DMS79 treated with DMSO at 0.1 percent for 48 hours (cell line): ENCODE data around the gene PSMD5.

ENCODE experiments used
- DNase-seq: peaks from one replicate; lab custom pipeline; 2025; lab: John Stamatoyannopoulos, UW

Gene PSMD5

DNA sequence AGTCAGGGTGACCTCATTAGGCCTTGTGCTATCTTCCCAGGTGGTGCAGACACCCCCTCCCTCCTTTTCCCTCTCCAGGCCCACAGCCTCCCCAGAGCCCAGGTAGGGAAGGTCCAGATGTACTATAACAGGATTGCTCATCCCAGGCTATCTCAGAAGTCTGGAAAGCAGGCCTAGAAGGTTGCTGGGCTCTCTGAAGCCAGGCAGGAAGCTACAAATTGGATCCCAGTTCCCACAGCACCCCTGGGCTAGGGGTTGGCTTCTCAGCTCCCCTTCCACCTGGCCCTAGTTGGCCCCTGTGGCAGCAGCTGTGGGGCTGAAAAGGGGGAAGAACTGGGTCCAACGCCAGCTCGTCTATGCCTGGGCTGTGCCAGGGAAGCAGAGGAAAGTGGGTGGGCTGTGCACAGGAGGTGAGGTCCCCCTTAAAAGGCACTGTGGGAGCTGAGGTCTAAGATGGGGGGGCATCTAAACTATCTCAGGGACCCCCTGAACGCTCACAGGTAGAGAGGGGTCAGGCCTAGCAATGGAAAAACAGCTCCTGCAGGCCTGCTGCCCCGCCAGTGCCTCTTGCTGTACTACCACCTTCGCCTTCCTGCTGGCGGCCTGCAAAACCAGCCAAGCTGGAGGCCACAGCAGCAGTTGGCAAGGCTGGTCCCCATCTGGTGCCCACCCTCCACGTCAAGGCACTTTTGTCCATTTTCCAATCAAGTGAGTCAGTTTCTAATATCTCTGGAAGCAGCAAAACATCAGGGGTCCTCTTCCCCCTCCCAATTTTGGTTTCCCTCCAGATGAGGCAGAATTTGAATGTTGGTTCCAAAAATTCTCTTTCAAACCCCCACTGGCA is 13.3 kb upstream of the PSMD5 start:
- DNase-seq: no peak

DNA sequence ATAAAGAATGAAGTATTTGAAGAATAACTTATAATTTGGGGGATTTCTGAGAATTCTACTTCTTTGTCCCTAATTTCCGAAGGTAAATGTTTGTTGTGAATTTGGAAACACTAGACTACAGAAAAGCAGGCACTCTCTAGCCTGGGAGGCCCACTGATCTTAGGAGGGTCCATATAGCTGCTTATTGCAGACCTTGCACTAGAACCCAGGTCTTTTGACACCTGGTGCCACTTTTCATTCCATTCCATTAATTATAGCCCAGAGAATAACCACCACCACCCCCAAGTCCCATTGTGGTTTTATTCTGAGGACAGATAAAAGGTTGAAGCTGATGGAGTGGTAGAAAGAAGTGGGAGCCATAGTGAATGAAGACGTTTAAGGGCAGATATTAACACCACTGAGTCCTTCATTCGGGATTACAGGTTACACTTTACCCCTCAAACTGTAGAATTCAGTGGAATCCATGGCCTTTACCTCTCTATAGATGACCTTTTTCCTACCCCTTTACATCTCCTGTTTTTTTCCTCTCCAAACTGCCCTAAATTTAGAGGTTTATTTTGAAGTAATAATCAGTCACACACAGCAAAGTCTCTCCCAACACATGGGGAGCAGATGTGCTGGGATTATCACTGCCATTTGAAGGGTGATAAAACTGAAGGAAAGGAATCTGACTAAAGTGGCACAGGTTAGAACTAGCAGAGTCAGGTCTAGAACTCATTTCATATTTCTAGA is 12.0 kb upstream of the PSMD5 start:
- no peak for DNase-seq

DNA sequence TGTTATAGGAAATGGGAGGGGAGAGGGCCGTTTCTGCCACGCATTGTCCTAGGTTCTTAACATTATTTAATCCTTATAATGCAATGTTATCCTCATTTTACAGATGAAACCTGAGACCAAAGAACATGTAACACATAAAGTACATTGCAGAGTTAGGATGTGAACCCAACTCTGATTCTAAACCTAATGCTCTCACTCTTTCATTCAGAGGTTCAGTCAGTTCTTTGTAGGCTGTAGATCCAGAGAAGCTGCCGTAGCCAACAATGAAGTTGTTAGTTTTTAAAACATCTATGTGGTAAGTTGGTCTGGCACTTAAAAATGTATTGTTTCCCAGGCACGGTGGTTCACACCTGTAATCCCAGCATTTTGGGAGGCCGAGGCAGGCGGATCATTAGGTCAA is 10.5 kb upstream of the PSMD5 start:
- DNase-seq: no peak

DNA sequence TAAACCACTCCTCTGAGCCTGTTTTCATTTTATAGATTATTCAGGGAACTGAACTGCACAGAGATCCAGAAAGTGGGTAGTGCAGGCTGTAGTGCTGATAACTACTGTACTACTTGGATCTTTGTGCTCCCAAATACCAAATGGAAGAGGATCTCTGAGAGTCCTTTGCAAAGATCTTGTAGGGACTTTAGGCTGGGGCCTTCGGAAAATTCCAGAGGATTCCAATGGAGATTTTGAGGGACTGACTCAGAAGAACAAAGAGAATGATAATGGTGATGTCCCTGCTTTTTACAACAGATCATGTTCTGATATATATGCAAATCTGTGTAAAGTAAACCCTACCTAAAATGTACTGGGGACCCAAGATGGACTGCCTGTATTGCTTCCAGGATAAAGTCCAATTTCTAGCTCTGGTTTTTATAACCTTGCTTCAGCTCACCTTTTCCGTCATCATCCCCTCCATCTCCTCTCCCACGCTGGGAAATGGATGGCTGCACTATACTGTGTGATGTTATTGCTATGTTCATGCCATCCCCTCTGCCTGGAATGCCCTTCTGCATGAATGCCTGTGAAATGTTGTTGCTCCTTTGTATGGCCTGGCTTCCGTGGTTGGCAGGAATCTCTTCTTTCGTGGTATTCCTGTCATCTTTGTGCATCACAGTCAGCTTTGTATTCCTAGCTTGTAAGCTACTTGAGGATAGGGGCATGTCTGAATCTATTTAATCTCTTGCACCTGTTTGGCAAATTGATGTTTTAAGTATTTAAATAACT is 9.7 kb upstream of the PSMD5 start:
- DNase-seq: no peak

DNA sequence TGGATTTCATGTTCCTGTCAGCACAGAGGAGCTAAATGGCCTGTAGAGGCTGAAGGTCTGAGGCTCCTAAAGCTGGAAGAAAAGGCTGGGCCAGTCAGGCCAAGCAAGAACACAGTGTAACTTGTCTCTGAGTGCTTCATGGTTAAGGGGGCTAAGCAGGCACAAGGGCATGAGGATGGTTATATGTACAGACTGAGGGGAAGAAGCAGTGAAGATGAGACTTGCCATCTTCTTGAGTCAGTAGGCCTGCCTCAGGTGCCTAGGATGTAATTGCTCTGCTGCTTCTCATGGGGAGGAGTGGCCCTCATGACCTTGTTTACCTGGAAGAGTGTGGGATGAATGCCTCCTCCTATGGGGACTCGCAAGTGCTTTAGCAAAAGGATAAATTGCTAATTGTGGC is 8.7 kb upstream of the PSMD5 start:
- DNase-seq: no peak

DNA sequence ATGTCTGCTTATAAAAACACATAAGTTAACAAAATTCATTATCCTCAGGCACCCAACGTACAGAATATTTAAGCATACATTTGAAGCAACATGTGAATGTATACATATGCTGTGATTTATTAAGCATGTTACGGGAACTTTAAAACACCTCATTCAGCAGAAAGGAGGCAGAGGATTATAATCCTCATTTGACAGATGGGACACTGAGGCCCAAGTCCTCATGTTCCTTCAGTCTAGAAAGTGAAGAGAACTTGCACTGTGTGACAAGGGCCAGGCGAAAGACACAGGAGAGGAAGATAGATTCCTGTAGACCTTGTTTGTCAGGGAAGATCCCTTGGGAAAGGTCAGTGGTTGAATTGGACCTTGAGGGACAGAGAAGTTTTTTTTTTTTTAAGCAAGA is 7.6 kb upstream of the PSMD5 start:
- no peak for DNase-seq

DNA sequence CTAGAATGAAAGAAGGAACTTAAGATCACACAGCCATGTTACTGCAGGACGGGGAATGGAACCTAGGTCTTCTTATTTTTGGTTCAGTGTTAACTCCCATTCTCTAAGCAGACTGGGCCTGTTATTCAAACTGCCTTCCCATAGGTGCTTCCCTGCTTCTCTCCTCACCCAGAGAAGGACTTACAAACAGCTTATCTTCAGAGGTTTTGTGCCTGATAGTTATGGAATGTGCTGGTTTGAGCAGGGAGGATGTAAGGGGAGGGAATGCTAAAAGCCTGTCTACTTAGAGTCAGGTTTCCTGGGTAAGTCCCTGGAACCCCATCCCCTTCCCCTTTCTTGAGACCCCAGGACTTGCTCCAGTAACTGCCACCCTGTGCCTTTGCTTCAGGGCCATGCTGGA is 4.2 kb upstream of the PSMD5 start:
- DNase-seq: no peak

DNA sequence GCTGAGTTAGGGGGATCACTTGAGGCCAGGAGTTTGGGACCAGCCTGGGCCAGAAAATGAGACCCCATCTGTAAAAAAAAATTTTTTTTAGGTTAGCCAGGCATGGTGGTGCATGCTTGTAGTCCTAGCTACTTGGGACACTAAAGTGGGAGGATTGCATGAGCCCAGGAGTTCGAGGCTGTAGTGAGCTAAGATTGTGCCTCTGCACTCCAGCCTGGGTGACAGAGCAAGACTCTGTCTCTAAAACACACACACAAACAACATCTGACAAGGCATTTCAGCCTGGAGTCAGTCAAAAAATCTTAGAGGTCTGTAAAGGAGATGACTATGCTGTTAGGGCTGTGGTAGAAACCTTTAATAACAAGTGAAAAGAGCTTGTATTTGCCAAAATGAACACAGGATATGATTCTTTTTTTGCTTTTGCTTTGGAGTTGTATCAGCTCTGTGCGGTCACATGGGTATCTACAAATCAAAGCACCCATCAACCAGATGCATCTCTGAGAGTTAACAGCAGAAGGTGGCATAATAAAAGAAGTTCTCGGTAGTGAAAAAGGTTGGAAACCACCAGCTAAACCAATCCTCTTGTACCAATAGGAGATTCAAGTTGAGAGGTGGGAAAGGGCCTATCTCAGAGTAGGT is 3.6 kb upstream of the PSMD5 start:
- DNase-seq: no peak

DNA sequence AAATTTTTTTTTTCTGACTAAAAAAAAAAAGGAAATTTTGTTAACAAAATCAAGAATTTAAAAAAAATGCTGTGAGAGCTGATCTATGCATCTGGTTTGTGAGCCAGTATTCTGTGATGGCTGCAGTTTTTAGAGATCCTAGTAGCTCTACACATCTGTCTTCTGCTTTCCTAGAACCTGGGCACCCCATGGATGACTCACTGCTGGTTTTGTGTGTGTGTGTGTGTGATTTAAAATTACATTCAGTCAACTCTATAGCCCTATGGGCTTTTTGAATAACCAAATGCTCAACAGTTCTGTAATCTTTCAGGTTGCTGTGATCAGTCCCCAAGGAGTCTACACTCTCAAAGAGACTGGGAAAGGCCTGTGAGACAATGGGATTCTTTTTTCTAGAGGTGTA is 2.5 kb upstream of the PSMD5 start:
- no peak for DNase-seq

DNA sequence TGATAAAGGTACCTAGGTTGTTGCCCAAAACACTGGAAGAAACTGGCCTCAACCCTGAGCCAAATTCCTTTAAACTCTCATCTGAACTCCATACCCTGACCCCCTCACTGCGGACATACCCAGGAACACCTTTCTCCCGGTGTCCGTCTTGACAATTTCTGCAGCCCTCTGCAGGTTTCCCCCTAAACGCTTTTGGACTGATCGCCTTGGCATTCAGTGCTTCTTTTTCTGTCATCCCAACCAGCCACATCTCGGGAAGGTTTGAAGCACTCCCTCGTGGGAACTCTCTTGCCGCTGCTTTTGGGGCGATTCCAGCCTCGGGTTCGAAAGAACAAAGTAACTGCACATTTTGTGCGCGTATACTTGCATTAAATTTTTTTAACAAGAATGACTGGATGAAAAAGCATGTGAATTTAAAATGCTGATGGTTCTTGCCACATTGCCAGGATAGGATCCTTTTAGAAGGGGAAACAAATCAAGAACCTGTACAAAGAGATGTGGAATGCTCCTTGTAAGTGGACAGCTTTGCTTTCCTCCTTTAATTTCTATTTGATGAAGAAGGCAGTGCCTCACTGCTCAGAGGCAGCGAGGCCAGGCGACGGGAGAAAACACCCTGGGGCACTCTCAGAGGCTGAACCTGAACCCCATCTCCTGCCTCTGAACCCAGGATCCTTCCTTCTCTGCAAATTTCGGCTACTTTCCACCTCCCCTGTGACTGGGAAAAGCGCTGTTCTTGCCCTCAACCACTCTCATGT is 615 bp downstream of the PSMD5 start:
- DNase-seq: peak; percentile 51

DNA sequence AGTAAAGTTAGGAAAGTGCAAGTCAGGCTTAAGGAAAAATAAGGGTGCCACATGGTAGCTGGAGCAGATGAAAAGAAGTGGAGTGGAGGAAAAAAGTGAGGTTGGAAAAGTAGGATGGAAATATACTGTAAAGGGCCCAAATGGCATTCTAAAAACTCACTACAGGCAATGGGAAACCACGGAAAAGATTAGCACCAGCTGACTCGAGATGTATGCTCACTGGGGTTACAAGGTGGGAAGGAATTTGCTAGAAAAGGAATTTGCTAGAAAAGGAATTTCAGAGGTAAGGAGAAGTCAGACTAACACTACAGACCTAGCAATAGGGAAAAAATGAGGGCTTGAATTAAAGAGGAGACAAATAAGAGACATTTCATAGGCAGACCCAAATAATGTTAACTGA is 3.6 kb downstream of the PSMD5 start:
- no peak for DNase-seq

DNA sequence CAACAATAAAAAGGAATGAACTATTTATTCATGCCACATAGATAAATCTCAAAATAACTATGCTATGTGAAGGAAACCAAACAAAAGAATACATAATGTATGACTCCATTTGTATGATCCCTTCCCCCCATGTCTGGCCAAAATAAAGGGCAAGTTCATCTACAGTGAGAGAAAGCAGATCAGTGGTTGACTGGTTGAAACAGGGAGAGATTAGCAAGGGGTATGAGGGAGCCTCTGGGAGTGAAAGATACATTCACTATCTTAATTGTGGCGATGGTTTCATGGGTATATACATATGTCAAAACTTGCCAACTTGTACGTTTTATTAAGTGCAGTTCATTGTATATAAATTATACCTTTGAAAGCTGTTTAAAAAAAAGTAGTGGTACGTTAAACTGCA is 4.8 kb downstream of the PSMD5 start:
- no peak for DNase-seq

DNA sequence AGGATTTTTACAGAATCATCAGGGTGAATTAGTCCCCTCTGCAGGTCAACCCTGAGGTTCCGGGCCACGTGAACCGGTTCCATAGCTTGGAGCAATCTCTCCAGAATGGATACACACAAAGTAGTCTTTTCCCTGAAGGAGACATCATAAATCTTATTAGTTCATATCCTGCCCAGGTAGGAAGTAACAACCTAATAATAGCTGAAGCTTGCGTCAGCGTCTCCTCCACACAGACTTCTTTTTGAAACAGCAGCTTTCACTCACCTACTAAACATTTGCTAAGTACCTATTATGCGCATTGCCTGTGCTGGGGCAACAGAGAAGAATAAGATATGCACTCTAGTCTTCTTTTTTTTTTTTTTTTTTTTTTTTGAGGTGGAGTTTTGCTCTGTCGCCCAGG is 9.4 kb downstream of the PSMD5 start:
- DNase-seq: no peak

DNA sequence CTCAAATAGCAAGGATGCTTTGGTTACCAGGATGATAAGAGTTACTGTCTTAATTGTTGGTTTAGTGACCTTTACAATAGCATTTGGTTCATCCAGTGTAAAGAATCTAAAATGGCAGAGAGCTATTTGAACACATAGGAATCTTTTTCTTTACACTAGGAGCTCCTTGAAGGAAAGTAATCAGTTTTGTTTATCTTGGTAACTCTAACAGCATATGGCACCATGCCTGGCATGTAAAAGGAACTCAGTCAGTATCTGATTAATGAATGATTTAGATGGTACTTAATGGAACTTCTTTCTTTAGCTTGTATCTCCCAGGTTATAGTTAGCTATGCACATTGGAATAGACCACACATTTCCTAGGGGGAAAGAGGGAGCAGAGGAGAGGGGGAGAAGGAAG is 9.9 kb downstream of the PSMD5 start:
- no peak for DNase-seq

DNA sequence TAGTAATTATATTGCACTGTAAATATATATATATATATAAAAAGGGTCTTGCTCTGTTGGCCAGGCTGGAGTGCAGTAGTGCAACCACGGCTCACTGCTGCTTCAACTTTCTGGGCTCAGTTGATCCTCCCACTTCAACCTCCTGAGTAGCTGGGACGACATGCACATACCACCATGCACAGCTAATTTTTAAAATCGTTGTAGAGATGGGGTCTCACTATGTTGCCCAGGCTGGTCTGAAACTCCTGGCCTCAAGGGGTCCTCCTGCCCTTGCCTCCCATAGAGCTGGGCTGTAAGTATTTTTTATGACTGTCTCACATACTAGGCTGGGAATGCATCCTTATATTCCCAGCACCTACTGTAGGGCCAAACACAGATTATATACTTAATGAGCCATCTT is 11.9 kb downstream of the PSMD5 start:
- DNase-seq: no peak

DNA sequence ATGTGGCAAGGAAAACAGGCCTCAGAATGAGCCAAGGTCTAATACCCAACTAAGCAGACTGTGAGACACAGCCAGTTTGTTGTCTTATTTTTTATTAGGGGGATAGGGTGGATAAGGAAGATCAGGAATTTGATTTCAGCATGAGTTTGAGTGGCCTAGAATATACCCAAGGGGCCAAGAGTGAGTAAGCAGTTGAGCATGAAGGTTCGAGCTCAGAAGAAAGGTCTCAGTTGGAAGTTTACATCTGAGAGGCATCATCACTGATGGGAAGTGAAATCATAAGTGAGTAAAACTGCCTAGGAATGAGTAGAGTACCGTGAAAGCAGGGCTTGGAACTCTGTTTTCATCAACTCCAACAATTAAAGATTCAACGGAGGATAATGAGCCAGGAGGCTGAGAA is 12.6 kb downstream of the PSMD5 start:
- no peak for DNase-seq

DNA sequence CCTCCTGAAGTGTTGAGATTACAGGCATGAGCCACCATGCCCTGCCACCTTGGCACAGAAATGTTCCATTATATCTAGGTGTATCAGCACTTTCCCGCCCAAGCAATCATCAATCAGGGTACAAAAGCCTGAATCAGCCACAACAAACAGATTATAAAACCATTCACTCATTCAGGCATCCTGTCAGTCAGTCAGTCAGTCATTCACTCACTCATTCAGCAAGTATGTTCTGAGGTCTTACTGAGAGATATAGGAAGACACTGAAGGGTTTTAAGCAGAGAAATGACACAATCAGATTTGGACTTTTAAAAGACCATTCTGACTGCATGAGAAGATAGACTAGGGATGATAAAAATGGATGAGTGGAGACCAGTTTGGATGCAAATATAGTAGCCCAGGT is 13.1 kb downstream of the PSMD5 start:
- no peak for DNase-seq

DNA sequence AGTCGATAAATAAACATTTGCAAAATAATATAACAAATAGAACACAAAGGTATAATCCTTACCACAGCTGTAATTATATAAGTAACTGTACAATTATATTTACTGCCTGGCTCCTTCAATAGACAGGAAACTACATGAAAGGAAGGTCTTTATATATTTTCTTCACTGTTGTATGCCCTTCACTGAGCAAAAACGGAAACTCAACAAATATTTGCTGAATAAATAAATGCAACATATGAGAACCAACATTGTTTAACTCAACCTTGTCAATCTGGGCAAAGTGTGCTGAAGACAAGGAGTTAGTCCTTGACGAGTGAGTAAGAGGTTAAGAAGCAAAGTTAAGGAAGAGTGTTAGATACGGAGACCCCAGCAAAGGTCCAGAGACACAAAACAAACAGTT is 22.6 kb downstream of the PSMD5 start:
- no peak for DNase-seq

DNA sequence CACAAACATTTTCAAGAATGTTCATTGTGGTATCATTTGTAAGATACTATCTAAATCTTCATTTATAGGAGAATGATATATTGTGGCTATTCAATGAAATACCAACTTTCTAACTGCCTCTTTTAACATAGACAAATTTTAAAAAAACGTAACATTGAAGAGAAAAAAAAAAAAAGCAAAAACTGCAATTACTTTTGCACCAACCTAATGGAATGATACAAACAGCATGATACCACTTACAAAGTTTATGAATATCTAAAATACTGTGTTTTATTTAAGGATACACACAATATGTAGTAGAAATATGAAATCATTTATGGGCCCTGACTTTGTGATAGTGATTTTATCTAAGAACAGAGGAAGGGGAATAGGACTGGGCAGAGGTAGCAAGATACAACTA is 24.1 kb downstream of the PSMD5 start:
- no peak for DNase-seq

DNA sequence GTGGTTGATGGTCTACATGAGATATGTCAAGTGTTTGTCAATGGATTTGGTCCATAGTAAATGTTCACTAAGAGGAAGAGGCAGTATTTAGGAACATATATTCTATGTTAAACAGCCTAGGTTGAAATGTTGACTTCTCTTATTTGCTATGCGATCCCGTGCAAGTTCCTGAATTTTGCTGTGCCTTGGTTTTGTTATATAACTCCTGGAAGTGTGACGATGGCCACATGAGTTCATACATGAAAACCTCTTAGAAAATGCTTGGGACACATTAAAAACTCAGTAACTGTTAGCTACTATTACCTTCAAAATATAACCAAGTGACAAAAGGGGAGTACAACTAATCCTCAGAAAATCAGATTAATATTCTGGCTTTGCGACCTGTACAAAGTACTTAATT is 27.6 kb downstream of the PSMD5 start:
- no peak for DNase-seq

DNA sequence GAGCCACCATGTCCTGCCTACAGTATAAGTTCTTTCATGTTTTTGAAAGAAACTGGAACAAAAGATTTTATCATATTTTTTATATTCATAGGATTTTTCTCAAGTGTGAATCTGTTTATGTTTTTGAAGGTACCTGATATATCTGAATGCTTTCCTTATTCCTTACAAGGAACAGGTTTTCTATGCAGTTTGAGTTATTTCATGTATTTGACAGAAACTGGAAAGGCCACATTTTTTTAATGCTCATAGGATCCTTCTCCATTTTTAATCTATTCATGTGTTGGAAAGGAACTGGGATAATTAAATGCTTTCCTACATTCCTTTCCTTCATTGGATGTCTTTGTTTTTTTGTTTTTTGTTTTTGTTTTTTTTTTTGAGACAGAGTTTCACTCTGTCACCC is 33.8 kb downstream of the PSMD5 start:
- no peak for DNase-seq
